NCI-H345 treated with DMSO at 0.1 percent for 48 hours (cell line): Measurements from ENCODE around the gene RBM47.
"Not testable (repeated sequence)": the region's sequence is repeated elsewhere in the genome, so short reads cannot be mapped to it uniquely, and the experiment has no call there.

Experiments
- DNase-seq: peaks from one replicate; lab custom pipeline; 2025; ENCODE audit not compliant: unreplicated experiment; lab: John Stamatoyannopoulos, UW

RBM47 gene

GRCh38 chr4:40418430-40419230, 211.0 kb downstream of the RBM47 start:
- no peak for DNase-seq

- DNase-seq: no peak
These were observed 211.7 kb downstream of the RBM47 start for GRCh38 chr4:40417941-40418340.

GRCh38 chr4:40414673-40415072, 215.0 kb downstream of the RBM47 start:
- DNase-seq: no peak

- no peak for DNase-seq
These were observed 216.5 kb downstream of the RBM47 start for GRCh38 chr4:40412866-40413795.

- no peak for DNase-seq
These were observed 217.3 kb downstream of the RBM47 start for GRCh38 chr4:40412388-40412787.

- no peak for DNase-seq
These were observed 219.8 kb downstream of the RBM47 start for GRCh38 chr4:40409835-40410234.

GRCh38 chr4:40407468-40407867, 222.2 kb downstream of the RBM47 start:
- not testable (repeated sequence) for DNase-seq

- DNase-seq: no peak
These were observed 223.3 kb downstream of the RBM47 start for GRCh38 chr4:40406340-40406739.

- DNase-seq: no peak
These were observed 224.5 kb downstream of the RBM47 start for GRCh38 chr4:40405193-40405592.

- no peak for DNase-seq
These were observed 226.6 kb downstream of the RBM47 start for GRCh38 chr4:40403081-40403480.

GRCh38 chr4:40402556-40402955, 227.1 kb downstream of the RBM47 start:
- no peak for DNase-seq

GRCh38 chr4:40401631-40402030, 228.0 kb downstream of the RBM47 start:
- DNase-seq: no peak

GRCh38 chr4:40401096-40401495, 228.6 kb downstream of the RBM47 start:
- no peak for DNase-seq

GRCh38 chr4:40399578-40399977, 230.1 kb downstream of the RBM47 start:
- DNase-seq: no peak

GRCh38 chr4:40395908-40396793, 233.5 kb downstream of the RBM47 start:
- DNase-seq: peak; percentile 54

GRCh38 chr4:40395166-40395900, 234.3 kb downstream of the RBM47 start:
- DNase-seq: no peak

- no peak for DNase-seq
These were observed 235.4 kb downstream of the RBM47 start for GRCh38 chr4:40394236-40394635.

GRCh38 chr4:40392241-40392640, 237.4 kb downstream of the RBM47 start:
- DNase-seq: not testable (repeated sequence)

- no peak for DNase-seq
These were observed 239.7 kb downstream of the RBM47 start for GRCh38 chr4:40389986-40390385.

GRCh38 chr4:40388239-40388638, 241.4 kb downstream of the RBM47 start:
- no peak for DNase-seq
